WTC11 (cell line): ENCODE results near the gene LILRB3.

Source experiments
- AR ChIP-seq: fragments of 250-450 bp; sonication (Bioruptor Pico); IDR thresholded peaks from 2 replicates; pipeline ENCODE4 v1.9.0; 2021; ENCODE audit warnings: mild to moderate bottlenecking
- ARID4B ChIP-seq: sonication (generic); formaldehyde crosslinking; IDR thresholded peaks from 2 replicates; pipeline ENCODE4 v1.8.0; 2023; ENCODE audit warnings: missing genetic modification reagents, mild to moderate bottlenecking, borderline replicate concordance
- ATF6 ChIP-seq: sonication (generic); formaldehyde crosslinking; IDR thresholded peaks from 2 replicates; pipeline ENCODE4 v1.8.1; 2023; ENCODE audit warnings: mild to moderate bottlenecking, missing genetic modification reagents
- CTCF ChIP-seq: fragments of 200-600 bp; IDR thresholded peaks from 2 replicates; pipeline ENCODE4 v1.8.0; 2022; ENCODE audit warnings: antibody characterized with exemption
- ELF4 ChIP-seq: sonication (generic); formaldehyde crosslinking; IDR thresholded peaks from 2 replicates; pipeline ENCODE4 v1.8.1; 2022; ENCODE audit warnings: low read depth, mild to moderate bottlenecking, moderate library complexity, missing genetic modification reagents
- ESRRA ChIP-seq: sonication (generic); formaldehyde crosslinking; IDR thresholded peaks from 2 replicates; pipeline ENCODE4 v1.8.1; 2022; ENCODE audit warnings: mild to moderate bottlenecking, missing genetic modification reagents, borderline replicate concordance
- HMGXB4 ChIP-seq: sonication (generic); formaldehyde crosslinking; IDR thresholded peaks from 2 replicates; pipeline ENCODE4 v1.8.1; 2023; ENCODE audit warnings: mild to moderate bottlenecking, moderate library complexity, missing genetic modification reagents
- MAX ChIP-seq: sonication (generic); formaldehyde crosslinking; IDR thresholded peaks from 2 replicates; pipeline ENCODE4 v1.8.0; 2022; ENCODE audit warnings: mild to moderate bottlenecking, missing genetic modification reagents
- PREB ChIP-seq: sonication (generic); formaldehyde crosslinking; IDR thresholded peaks from 2 replicates; pipeline ENCODE4 v1.8.1; 2022; ENCODE audit warnings: mild to moderate bottlenecking, missing genetic modification reagents, moderate library complexity, borderline replicate concordance
- TEAD4 ChIP-seq: sonication (generic); formaldehyde crosslinking; IDR thresholded peaks from 2 replicates; pipeline ENCODE4 v1.8.0; 2022; ENCODE audit warnings: mild to moderate bottlenecking, missing genetic modification reagents
- USF1 ChIP-seq: sonication (generic); formaldehyde crosslinking; IDR thresholded peaks from 2 replicates; pipeline ENCODE4 v1.8.0; 2022; ENCODE audit warnings: mild to moderate bottlenecking, missing genetic modification reagents
- ZNF121 ChIP-seq: sonication (generic); formaldehyde crosslinking; IDR thresholded peaks from 2 replicates; pipeline ENCODE4 v1.8.0; 2023; ENCODE audit warnings: missing genetic modification reagents
- ZNF512 ChIP-seq: sonication (generic); formaldehyde crosslinking; IDR thresholded peaks from 2 replicates; pipeline ENCODE4 v1.8.1; 2022; ENCODE audit warnings: missing genetic modification reagents, borderline replicate concordance

GRCh38 chr19:54196536-54196935 lies 26.3 kb downstream of the LILRB3 start:
- no peak for TF ChIP-seq CTCF
- TF ChIP-seq PREB (CRISPR knock-in tag): no peak
- TF ChIP-seq MAX: no peak
- TF ChIP-seq ESRRA (CRISPR knock-in tag): no peak
- TF ChIP-seq USF1 (CRISPR knock-in tag): no peak
- no peak for TF ChIP-seq ARID4B
- no peak for TF ChIP-seq HMGXB4
- TF ChIP-seq ELF4: no peak
- no peak for TF ChIP-seq TEAD4 (CRISPR knock-in tag)
- no peak for TF ChIP-seq ATF6 (CRISPR knock-in tag)
- TF ChIP-seq ZNF121 (CRISPR knock-in tag): no peak
- no peak for TF ChIP-seq ZNF512
- no peak for TF ChIP-seq AR
